Gastroesophageal sphincter (tissue), 4 donors: Measurements from ENCODE around the gene PRR12. TPM values are rescaled to one million over a fixed set of nuclear protein-coding genes. Genes with fewer than 3 reads are reported as not detected.

Source experiments
- ATAC-seq: fragments of 150-250 bp; one replicate; pipeline ENCODE4 v1.9.1; 2016; ENCODE audit warnings: mild to moderate bottlenecking, moderate library complexity
- H3K27ac ChIP-seq, 4 donors: fragments of 200-600 bp; sonication (generic) in 3 of 4; 1 replicate in 3 of 4; 2 replicates in 1 of 4; pipeline ENCODE4 v1.5.1; 2016 to 2019
- H3K27me3 ChIP-seq: fragments of 200-600 bp; sonication (generic); one replicate; pipeline ENCODE4 v1.5.1; 2019
- H3K36me3 ChIP-seq, 2 donors: fragments of 200-600 bp; sonication (generic); one replicate each; pipeline ENCODE4 v1.5.1; 2019; ENCODE audit warnings: control low read depth in 1 of 2
- H3K4me1 ChIP-seq, 3 donors: fragments of 200-600 bp; sonication (generic); 1 replicate in 2 of 3; 2 replicates in 1 of 3; pipeline ENCODE4 v1.5.1; 2016 to 2019; ENCODE audit warnings: control low read depth in 2 of 3
- H3K4me3 ChIP-seq, 2 donors: fragments of 200-600 bp; sonication (generic); one replicate each; pipeline ENCODE4 v1.5.1; 2019; ENCODE audit warnings: mild to moderate bottlenecking in 1 of 2, moderate library complexity in 1 of 2
- H3K9me3 ChIP-seq, 3 donors: fragments of 200-600 bp; sonication (generic); one replicate each; pipeline ENCODE4 v1.5.1; 2017 to 2019; ENCODE audit warnings: control low read depth in 2 of 3
- EP300 ChIP-seq: sonication (generic); formaldehyde crosslinking; IDR thresholded peaks from one replicate; pipeline ENCODE4 v1.6.1; 2017; ENCODE audit warnings: antibody characterized with exemption, mild to moderate bottlenecking
- POLR2A ChIP-seq, 2 donors: fragments of 450-650 bp; IDR thresholded peaks; one replicate each; pipeline ENCODE4 v1.6.1; 2017; ENCODE audit warnings: antibody characterized with exemption in 2 of 2, mild to moderate bottlenecking in 2 of 2, moderate library complexity in 1 of 2
- POLR2AphosphoS5 ChIP-seq: sonication (generic); formaldehyde crosslinking; IDR thresholded peaks from one replicate; pipeline ENCODE4 v1.6.1; 2017; ENCODE audit warnings: antibody characterized with exemption
- WGBS, 2 donors: methylation state at CpG; one replicate each; pipeline ENCODE4 v1.1.5; 2018; ENCODE audit warnings: low coverage in 1 of 2; 5-methylcytosine and 5-hydroxymethylcytosine counted together
- total RNA-seq, 4 donors: library from RNA; depleted of rRNA; stranded (reverse); fragments of >200 nt; gene quantifications; one replicate each; pipeline ENCODE4 v1.1.0, GENCODE V29; 2016
- TF ChIP-seq, protein P1 (sequence below), 4 experiments: fragments of 200-600 bp in 2 of 4; fragments of 450-650 bp in 2 of 4; sonication (generic) in 1 of 4; IDR thresholded peaks; one replicate each; pipeline ENCODE4 v1.5.1; 2017 to 2019; ENCODE audit warnings: antibody characterized with exemption in 4 of 4, mild to moderate bottlenecking in 2 of 4, moderate library complexity in 2 of 4

The PRR12 gene
- total RNA-seq, 4 donors from 2014 or later, result 9.3 to 24.1 (median 14.8) TPM

GRCh38 chr19:49583239-49583638 is 7.7 kb upstream of the PRR12 start:
- peaks cover 0 to 29% (median 9%) of the 10 kb centered on the region in 3 donors for H3K4me1 ChIP-seq
- H3K27ac ChIP-seq, result no peak overlapping the region
- H3K4me3 ChIP-seq, result no peak overlapping the region
- WGBS, 2 donors, result 18 to 20% methylated on average over 1 of the region's 2 CpGs
- TF ChIP-seq POLR2AphosphoS5, result no peak
- no peak for TF ChIP-seq EP300
- TF ChIP-seq, protein P1, sequence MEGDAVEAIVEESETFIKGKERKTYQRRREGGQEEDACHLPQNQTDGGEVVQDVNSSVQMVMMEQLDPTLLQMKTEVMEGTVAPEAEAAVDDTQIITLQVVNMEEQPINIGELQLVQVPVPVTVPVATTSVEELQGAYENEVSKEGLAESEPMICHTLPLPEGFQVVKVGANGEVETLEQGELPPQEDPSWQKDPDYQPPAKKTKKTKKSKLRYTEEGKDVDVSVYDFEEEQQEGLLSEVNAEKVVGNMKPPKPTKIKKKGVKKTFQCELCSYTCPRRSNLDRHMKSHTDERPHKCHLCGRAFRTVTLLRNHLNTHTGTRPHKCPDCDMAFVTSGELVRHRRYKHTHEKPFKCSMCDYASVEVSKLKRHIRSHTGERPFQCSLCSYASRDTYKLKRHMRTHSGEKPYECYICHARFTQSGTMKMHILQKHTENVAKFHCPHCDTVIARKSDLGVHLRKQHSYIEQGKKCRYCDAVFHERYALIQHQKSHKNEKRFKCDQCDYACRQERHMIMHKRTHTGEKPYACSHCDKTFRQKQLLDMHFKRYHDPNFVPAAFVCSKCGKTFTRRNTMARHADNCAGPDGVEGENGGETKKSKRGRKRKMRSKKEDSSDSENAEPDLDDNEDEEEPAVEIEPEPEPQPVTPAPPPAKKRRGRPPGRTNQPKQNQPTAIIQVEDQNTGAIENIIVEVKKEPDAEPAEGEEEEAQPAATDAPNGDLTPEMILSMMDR (IDR thresholded peaks at IDR 0.05), result no peak
- no peak for TF ChIP-seq POLR2A (IDR thresholded peaks at IDR 0.05)
- H3K27me3 ChIP-seq, result no peaks in the 10 kb centered on the region
- no peaks in the 10 kb centered on the region for H3K36me3 ChIP-seq
- no peaks in the 10 kb centered on the region for H3K9me3 ChIP-seq
- no peak for ATAC-seq

- no peaks in the 10 kb centered on the region for H3K36me3 ChIP-seq
- H3K27me3 ChIP-seq, result no peaks in the 10 kb centered on the region
- H3K4me3 ChIP-seq, result no peak overlapping the region
- 20% methylated on average over 1 of the region's 8 CpGs; no CpG with 5 or more reads in 1 of the 2 donors for WGBS, 2 donors
- H3K4me1 ChIP-seq, result peaks cover 0 to 16% (median 0%) of the 10 kb centered on the region in 3 donors
- no peaks in the 10 kb centered on the region for H3K9me3 ChIP-seq
- TF ChIP-seq POLR2AphosphoS5, result no peak
- no peak for TF ChIP-seq EP300
- TF ChIP-seq POLR2A (IDR thresholded peaks at IDR 0.05), result no peak
- TF ChIP-seq, protein P1 (IDR thresholded peaks at IDR 0.05), result no peak
- no peak for ATAC-seq
- H3K27ac ChIP-seq, result no peak overlapping the region
Observed at GRCh38 chr19:49585023-49585422, 6.0 kb upstream of the PRR12 start.

DNA sequence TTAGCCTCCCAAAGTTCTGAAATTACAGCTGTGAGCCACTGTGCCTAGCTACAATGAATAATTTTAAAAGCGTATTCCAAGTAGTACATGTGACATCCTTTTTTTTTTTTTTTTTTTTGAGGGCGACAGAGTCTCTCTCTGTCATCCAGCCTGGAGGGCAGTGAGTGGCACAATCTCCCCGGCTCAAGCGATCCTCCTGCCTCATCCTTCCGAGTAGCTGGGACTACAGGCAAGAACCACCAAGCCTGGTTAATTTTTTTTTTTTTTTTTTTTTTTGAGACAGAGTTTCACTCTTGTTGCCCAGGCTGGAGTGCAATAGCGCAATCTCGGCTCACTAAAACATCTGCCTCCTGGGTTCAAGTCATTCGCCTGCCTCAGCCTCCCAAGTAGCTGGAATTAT is 3.8 kb upstream of the PRR12 start:
- H3K4me3 ChIP-seq, result no peak overlapping the region
- H3K4me1 ChIP-seq, result peaks cover 0 to 19% (median under 1%) of the 10 kb centered on the region in 3 donors
- H3K27ac ChIP-seq, result no peak overlapping the region
- TF ChIP-seq EP300 (no peak), POLR2A (IDR thresholded peaks at IDR 0.05) (no peak), POLR2AphosphoS5 (no peak)
- TF ChIP-seq, protein P1 (IDR thresholded peaks at IDR 0.05), result no peak
- no peaks in the 10 kb centered on the region for H3K9me3 ChIP-seq
- H3K27me3 ChIP-seq, result no peaks in the 10 kb centered on the region
- ATAC-seq, result no peak
- H3K36me3 ChIP-seq, result no peaks in the 10 kb centered on the region
- 67 to 71% methylated on average over 5 to 7 of the region's 8 CpGs for WGBS, 2 donors

DNA sequence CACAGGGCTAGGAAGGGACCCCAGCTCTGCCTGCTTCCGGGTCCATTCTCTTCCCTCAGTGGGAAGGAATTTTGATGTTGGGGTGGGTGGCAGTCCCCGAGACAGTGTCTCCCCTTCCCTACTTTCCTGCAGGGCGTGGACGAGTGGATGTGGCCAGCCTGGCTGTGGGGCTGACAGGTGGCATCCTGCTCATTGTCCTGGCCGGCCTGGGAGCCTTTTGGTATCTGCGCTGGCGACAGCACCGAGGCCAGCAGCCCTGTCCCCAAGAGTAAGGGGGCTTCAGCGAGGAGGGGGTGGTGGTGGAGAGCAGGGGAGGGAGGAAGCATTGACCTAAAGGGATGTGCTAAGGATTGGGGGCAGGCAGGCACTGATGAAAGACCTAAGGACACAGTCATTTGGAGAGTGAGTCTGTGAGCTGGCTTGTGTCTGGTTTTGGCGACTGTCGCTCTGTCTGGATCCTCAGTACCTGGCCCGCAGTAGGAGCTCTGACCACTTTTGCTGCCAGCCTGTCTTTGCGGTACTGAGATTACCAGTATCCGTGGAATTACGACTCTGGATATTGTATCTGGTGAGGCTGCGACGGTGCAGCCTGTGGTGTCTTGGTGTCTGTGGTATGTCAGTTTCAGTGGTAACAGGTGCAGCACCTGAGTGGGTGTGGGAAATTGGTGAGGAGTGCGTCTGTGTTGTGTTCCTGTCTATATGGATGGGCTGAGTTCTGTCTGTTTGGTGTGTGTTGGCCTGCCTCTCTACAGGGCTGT is 2.4 kb upstream of the PRR12 start:
- H3K4me1 ChIP-seq, result peaks cover 0 to 32% (median 9%) of the 10 kb centered on the region in 3 donors
- no peak for ATAC-seq
- no peaks in the 10 kb centered on the region for H3K9me3 ChIP-seq
- no peak overlapping the region for H3K4me3 ChIP-seq
- H3K36me3 ChIP-seq, result no peaks in the 10 kb centered on the region
- no peaks in the 10 kb centered on the region for H3K27me3 ChIP-seq
- TF ChIP-seq, protein P1 (IDR thresholded peaks at IDR 0.05), result no peak
- TF ChIP-seq POLR2A (IDR thresholded peaks at IDR 0.05), result no peak
- TF ChIP-seq POLR2AphosphoS5, result no peak
- TF ChIP-seq EP300, result no peak
- no peak overlapping the region for H3K27ac ChIP-seq
- 74% methylated on average over 9 of the region's 18 CpGs; no CpG with 5 or more reads in 1 of the 2 donors for WGBS, 2 donors

- no peak for TF ChIP-seq POLR2A (IDR thresholded peaks at IDR 0.05)
- no peak for TF ChIP-seq EP300
- TF ChIP-seq, protein P1 (IDR thresholded peaks at IDR 0.05), result no peak
- TF ChIP-seq POLR2AphosphoS5, result no peak
Observed at GRCh38 chr19:49589502-49589905, 1.5 kb upstream of the PRR12 start.

More at GRCh38 chr19:49589502-49589905, 1.5 kb upstream of the PRR12 start:
- Histone ChIP-seq H3K4me3 (peak overlapping the region in 1 of 2 donors; percentile 94), H3K27ac (peak overlapping the region; percentile 63 to 98 (median 94)), H3K36me3 (peaks cover 0 to 6% of the 10 kb centered on the region in 2 donors), H3K27me3 (no peaks in the 10 kb centered on the region), H3K9me3 (no peaks in the 10 kb centered on the region), H3K4me1 (peaks cover 0 to 42% (median 12%) of the 10 kb centered on the region in 3 donors)
- ATAC-seq, result no peak
- WGBS, 2 donors, result 46 to 68% methylated on average over 2 to 4 of the region's 5 CpGs
